GM21360 (cell line): Measurements from ENCODE around the gene KRTAP20-2.

Experiments
- ATAC-seq: cut with Tn5 transposase; IDR thresholded peaks from one replicate; pipeline ENCODE4 v1.9.1; 2021; ENCODE audit warnings: mild to moderate bottlenecking, moderate library complexity; ENCODE audit not compliant: unreplicated experiment

Gene KRTAP20-2

GRCh38 chr21:30672985-30673650 is 38.1 kb downstream of the KRTAP20-2 start:
- ATAC-seq, result no peak

- no peak for ATAC-seq
These were observed 39.3 kb downstream of the KRTAP20-2 start for GRCh38 chr21:30674312-30674711.

GRCh38 chr21:30676737-30677136 is 41.7 kb downstream of the KRTAP20-2 start:
- ATAC-seq, result no peak

- ATAC-seq, result no peak
These were observed 45.6 kb downstream of the KRTAP20-2 start for GRCh38 chr21:30680586-30680985.

DNA sequence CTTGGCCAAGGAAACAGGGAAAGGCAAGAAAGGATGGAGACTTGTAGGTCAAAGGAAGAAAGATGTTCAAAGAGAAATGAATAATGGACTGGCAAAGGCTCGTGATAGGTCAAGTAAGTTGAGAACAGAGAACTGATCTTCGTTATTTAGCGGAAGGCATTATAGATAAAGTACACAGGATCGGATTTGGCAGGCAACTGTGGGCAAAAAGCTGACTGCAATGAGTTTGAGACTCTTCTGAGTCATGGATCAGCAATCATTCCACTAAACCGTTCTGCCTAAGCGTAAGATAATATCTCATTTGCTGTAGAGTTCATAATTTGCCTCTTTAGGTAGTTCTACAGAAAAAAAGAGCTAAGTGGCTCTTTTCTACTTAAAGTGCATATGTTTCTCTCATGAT is 49.5 kb downstream of the KRTAP20-2 start:
- no peak for ATAC-seq
